Prostate gland (tissue), 2 donors: Measurements from ENCODE around the gene TUBB.

Experiments used
- POLR2A ChIP-seq: fragments of 450-650 bp; IDR thresholded peaks from one replicate; pipeline ENCODE4 v1.6.1; 2016; ENCODE audit warnings: antibody characterized with exemption, mild to moderate bottlenecking
- TF ChIP-seq, protein P1 (sequence below), 4 experiments: fragments of 200-600 bp in 2 of 4; fragments of 450-650 bp in 2 of 4; sonication (generic) in 2 of 4; IDR thresholded peaks; 1 replicate in 3 of 4; 2 replicates in 1 of 4; pipeline ENCODE4 v1.5.1; 2016 to 2019; ENCODE audit warnings: antibody characterized with exemption in 4 of 4, mild to moderate bottlenecking in 2 of 4, moderate library complexity in 2 of 4

DNA sequence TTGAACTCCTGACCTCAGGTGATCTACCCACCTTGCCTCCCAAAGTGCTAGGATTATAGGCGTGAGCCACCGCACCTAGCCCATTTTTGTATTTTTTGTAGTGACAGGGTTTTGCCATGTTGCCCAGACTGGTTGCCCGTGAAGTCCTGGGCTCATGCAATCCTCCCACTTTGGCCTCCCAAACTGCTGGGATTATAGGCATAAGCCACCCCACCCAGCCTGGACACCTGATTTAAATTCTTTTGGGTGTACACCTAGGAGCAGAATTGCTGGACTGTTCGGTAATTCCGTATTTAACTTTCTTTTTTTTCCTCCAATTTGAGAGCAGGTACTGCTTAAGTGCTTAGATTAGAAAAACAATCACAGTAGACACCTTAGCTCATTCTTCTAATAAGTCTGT, 23.7 kb upstream of the TUBB start:
- TF ChIP-seq, protein P1, sequence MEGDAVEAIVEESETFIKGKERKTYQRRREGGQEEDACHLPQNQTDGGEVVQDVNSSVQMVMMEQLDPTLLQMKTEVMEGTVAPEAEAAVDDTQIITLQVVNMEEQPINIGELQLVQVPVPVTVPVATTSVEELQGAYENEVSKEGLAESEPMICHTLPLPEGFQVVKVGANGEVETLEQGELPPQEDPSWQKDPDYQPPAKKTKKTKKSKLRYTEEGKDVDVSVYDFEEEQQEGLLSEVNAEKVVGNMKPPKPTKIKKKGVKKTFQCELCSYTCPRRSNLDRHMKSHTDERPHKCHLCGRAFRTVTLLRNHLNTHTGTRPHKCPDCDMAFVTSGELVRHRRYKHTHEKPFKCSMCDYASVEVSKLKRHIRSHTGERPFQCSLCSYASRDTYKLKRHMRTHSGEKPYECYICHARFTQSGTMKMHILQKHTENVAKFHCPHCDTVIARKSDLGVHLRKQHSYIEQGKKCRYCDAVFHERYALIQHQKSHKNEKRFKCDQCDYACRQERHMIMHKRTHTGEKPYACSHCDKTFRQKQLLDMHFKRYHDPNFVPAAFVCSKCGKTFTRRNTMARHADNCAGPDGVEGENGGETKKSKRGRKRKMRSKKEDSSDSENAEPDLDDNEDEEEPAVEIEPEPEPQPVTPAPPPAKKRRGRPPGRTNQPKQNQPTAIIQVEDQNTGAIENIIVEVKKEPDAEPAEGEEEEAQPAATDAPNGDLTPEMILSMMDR (IDR thresholded peaks at IDR 0.05): no peak
- no peak for TF ChIP-seq POLR2A
